Forelimb muscle (tissue), 1 donor: Measurements from ENCODE around the gene HS2ST1. TPM values are rescaled to one million over a fixed set of nuclear protein-coding genes. Genes with fewer than 3 reads are reported as not detected.

Experiments
- DNase-seq: peaks from one replicate; pipeline ENCODE4 v3.0.0-alpha.2; 2013; ENCODE audit warnings: low read depth
- polyA plus RNA-seq: library from polyadenylated mRNA; unstranded; fragments of 120-200 nt; gene quantifications from one replicate; pipeline ENCODE4 v1.2.1, GENCODE V29; 2013; ENCODE audit not compliant: insufficient read length

The HS2ST1 gene
- polyA plus RNA-seq, 1 donor = 16.8 TPM

DNA sequence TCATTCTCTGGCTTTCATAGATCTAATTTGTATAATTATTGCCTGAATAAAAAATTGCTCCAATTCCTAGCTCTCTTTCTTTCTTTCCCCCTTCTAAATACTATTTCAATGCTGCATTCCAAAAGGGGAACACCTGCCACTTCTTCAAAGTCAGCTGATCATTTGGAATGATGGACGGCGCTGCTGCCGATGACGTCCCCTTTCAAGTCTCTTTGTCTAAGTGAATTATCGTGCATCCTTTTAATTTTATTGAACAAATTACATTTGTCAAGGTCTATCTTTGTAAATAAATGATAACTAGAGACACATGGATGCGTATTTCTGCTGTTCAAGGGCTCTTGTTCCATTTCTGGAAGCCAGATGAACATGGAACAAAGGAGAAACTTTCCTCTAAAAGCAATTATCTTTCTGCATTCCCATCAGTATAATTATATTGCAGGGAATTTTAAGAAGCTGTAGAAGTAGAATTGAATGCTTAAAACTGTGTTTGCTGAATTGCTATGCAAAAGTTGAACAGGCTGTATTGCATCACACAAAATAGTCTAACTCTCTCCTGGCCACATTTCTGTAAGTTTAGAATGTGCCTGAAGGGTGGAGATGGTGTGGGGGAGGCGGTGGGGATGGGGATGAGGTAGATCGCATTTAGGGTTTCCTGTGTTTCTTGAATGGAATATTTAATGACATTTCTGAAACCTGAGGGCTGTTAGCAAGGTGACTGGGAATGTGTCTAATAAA, 222.3 kb downstream of the HS2ST1 start:
- DNase-seq = no peak

DNA sequence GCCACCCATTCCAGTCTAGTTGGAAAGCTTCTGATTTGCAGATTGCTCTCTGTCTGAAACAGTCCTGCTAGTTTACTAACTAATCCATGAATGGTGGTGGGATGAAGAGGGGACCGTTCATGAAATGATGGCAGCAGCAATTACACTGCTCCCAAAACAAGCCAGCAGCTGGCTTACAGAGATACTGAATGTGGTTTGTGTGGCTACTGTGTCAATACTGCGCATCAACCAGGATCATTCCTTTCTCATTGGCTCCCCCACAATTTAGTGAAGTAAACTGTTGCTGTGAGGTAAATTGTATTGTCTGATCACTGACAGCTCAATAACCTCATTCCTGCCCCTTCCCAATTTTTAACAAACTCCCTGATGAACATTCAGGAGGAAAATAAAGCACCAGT, 222.9 kb downstream of the HS2ST1 start:
- no peak for DNase-seq

DNA sequence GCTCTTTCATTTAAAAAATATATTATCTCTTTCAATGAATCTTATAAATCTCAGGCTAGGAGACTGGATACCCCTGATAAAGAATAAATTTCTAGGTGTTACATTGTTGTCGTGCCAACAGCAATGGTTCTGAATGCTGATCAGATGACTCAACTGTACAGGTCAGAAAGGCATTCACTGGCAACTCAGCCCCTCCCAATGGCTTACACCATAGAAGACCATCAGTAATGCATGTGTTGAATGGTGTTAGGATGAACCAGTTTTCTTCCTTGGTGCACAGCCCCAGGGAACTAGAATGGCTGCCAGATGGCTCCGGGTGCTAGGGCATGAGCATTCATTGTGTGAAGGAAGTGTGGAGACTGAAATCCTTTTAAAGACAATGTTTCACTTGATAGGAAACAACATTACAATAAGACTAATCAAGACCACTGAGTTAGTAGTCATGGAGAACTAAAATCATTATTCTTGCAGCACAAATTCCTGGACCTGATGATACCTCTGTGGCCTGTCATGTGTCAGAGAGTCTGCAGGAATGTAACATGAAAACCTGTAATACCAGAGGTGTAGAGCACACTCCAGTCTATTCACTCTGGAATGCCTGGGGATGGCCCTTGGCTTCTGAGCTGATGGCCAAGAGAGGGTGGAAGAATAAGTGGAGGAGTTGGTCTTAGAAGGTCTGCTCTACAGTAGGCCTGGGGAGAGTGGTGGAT, 226.6 kb downstream of the HS2ST1 start:
- DNase-seq = no peak

DNA sequence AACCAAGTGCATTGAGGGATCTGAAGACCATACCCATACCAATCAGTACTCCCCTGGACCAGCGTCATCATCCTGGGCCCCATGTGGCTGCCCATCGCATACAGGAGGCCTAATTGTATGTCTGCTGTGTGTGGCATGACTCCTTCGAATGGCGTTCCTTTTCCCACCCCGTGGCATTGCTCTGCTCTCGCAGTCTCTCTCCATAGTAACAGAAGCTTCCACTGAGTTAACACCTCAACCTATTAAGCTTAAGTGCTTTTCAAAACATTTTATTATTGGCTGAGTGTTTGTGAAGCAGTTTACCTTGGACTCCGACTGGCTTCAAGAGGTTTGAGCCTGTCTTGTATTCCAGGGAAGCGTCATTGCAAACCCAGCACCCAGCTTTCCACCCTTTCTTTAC, 227.1 kb downstream of the HS2ST1 start:
- no peak for DNase-seq

GRCh38 chr1:87143413-87144135, 229.1 kb downstream of the HS2ST1 start:
- DNase-seq = no peak

- no peak for DNase-seq
Observed at GRCh38 chr1:87144316-87144895, 230.0 kb downstream of the HS2ST1 start.

- DNase-seq = no peak
Observed at GRCh38 chr1:87144981-87145380, 230.5 kb downstream of the HS2ST1 start.

DNA sequence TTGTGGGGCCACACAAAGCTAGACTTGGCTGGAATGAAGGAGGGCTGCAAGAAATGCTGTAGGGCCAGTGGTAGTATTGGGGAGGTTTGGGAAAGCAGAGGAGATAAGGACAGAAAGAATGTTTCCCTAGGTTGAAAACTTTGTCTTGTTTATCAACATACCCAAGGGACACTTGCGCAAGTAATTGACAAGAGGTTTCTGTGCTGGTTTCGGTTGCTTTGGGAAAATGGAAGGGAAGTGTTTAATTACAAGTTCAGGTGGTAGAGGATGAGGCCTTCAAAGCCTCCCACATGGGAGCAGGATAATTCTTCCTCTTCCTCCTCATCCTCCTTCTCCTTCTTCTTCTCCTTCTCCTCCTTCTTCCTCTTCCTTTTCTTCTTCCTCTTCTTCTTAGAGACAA, 232.1 kb downstream of the HS2ST1 start:
- no peak for DNase-seq

- no peak for DNase-seq
Observed at GRCh38 chr1:87146986-87147385, 232.6 kb downstream of the HS2ST1 start.

GRCh38 chr1:87147851-87148250, 233.4 kb downstream of the HS2ST1 start:
- no peak for DNase-seq

DNA sequence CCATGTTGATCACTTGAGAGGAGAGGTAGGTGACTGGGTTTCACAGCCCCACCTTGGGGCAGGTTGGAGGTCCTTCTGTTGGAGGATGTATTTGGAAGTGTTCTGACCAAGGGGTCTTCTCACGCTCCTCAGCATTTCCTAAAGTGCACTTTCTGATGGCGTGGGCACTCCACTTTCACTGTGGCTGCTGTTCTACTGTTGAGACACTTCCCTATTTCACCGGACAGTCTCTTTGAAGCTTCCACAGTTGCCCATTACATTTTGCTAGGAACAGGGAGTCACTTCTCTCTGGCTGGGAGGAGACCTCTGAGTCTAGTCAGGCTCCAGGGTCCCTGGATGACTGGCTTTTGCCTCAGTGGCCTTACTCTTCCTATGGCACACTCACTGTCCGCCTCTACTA, 234.2 kb downstream of the HS2ST1 start:
- no peak for DNase-seq

DNA sequence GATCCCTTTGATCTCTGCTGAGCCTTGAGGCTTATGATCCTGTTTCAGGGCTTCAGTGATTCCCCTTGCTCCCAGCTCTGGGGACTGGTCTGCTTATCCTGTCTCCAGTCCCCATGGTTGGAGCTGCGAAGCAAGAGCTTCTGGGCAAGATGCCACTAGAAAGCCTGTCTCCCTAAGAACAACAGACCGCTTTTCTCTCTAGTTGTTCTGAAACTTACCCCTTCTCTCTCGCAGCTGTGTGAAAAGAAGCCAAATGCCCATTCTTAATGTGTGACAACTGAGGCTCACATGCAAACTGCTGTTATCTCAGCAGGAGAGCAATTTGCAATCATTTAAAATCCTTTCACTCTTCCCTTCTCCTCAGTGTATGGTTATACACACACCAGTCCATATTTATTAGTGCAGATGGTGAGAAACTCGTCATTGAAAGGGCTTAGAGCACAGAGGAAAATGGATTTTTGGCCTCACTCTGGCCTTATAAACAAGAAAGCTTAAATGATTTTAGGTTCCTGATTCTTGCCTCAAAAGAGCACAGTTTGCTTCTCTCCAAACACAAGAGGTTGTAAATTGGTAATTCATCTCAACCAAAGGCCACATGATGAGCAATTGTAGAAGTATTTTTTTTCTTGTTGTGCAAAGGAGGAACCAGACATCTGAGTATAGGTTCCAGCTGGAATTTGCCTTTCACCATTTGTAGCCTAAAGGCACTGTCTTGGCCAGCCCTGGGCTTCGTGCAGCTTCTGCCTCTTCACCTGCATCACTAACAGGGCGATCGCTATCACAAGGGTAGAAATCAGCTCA, 235.0 kb downstream of the HS2ST1 start:
- no peak for DNase-seq

DNA sequence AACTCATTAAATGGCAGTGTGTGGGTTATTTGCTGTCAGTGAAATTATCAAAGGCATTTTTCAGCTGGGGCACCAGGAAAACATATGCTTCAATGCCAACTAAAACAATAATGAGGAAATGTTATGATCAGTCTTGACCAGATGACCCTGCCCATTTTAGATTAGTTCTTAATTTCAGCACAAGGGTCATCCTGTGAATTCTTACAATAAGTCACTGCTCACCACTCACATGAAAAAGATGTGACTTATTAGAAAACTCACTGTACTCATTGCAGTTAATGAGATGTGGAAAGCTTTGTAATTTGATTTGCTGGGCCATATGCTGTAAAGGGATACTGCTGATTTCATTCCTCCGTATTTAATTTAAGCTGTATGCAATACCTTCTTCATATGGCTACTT, 235.7 kb downstream of the HS2ST1 start:
- no peak for DNase-seq

GRCh38 chr1:87151500-87152421, 237.3 kb downstream of the HS2ST1 start:
- DNase-seq = no peak

- DNase-seq = no peak
Observed at GRCh38 chr1:87154384-87154783, 239.9 kb downstream of the HS2ST1 start.

DNA sequence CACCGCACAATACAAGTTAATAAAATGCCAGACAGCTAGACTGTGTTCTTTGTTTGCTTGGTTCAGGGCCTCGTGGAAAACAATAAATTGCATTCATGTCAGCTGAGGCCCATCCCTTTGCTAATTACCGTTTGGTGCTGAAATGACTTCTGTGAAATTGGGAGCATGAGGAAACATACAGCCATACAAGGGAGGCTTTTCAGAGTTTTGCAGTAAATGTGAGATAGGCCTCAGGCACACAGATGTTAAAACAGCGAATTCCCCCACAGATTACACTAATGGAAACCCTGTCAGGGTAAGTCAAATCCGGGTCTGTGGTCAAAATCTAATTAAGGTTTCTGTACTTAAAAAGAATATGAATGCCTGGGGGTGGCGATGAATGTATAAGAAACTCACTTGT, 240.7 kb downstream of the HS2ST1 start:
- no peak for DNase-seq

- DNase-seq = no peak
Observed at GRCh38 chr1:87155648-87156047, 241.2 kb downstream of the HS2ST1 start.

DNA sequence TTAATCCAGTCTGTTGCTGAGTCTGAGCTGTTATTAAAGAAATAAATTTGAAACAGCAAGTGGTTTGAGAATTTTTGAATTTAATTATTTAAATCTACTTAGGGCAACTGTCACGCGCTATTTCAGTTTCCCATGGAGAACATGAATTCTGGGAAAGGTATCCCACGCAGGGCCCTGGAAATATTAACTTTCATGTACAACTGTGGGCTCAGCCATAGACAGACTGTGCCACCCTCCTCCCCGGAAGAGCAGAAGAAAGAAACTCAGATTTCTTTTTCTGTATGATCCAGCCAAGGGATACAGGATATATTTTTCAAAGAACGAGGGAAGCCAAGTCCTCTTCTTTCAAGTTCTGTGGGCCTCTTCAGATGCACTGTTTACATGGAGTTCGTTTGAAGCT, 241.7 kb downstream of the HS2ST1 start:
- no peak for DNase-seq

- no peak for DNase-seq
Observed at GRCh38 chr1:87159378-87159915, 245.0 kb downstream of the HS2ST1 start.
